ENCODE measurements around the gene BAZ1B. TPM values are rescaled to one million over a fixed set of nuclear protein-coding genes. Genes with fewer than 3 reads are reported as not detected.
"Not testable (repeated sequence)": the region's sequence is repeated elsewhere in the genome, so short reads cannot be mapped to it uniquely, and the experiment has no call there.

Gene BAZ1B
- total RNA-seq, 1 donor from 2014 or later, result 108 TPM

GRCh38 chr7:73431041-73431835 lies 90.9 kb downstream of the BAZ1B start:
- Mint-ChIP-seq H3K27ac (ENCODE audit: unreplicated experiment) (no peak overlapping the region), H3K27me3 (ENCODE audit: unreplicated experiment) (peaks cover 6% of the 10 kb centered on the region), H3K4me1 (ENCODE audit: low read depth, unreplicated experiment) (peaks cover 2% of the 10 kb centered on the region), H3K36me3 (ENCODE audit: unreplicated experiment) (no peaks in the 10 kb centered on the region), H3K4me3 (ENCODE audit: unreplicated experiment) (no peak overlapping the region), H3K9me3 (ENCODE audit: unreplicated experiment) (peaks cover 3% of the 10 kb centered on the region)
- no peak for TF ChIP-seq CTCF (IDR thresholded peaks at IDR 0.05; ENCODE audit: partially characterized antibody, unreplicated experiment)
- no peak for DNase-seq

- not testable (repeated sequence) for H3K27ac Mint-ChIP-seq (ENCODE audit: unreplicated experiment); H3K36me3 Mint-ChIP-seq (ENCODE audit: unreplicated experiment); DNase-seq; H3K9me3 Mint-ChIP-seq (ENCODE audit: unreplicated experiment); H3K4me1 Mint-ChIP-seq (ENCODE audit: low read depth, unreplicated experiment); H3K4me3 Mint-ChIP-seq (ENCODE audit: unreplicated experiment); H3K27me3 Mint-ChIP-seq (ENCODE audit: unreplicated experiment)
Observed at GRCh38 chr7:73430540-73430939, 91.6 kb downstream of the BAZ1B start.

- Mint-ChIP-seq H3K36me3 (ENCODE audit: unreplicated experiment) (no peaks in the 10 kb centered on the region), H3K4me1 (ENCODE audit: low read depth, unreplicated experiment) (no peaks in the 10 kb centered on the region)
Observed at GRCh38 chr7:73429622-73430505, 92.2 kb downstream of the BAZ1B start.

GRCh38 chr7:73429215-73429614 lies 92.9 kb downstream of the BAZ1B start:
- DNase-seq, result peak; percentile 76
- no peak for TF ChIP-seq CTCF (IDR thresholded peaks at IDR 0.05; ENCODE audit: partially characterized antibody, unreplicated experiment)
- H3K9me3 Mint-ChIP-seq (ENCODE audit: unreplicated experiment), result peaks cover 2% of the 10 kb centered on the region
- no peak overlapping the region for H3K4me3 Mint-ChIP-seq (ENCODE audit: unreplicated experiment)
- no peak overlapping the region for H3K27ac Mint-ChIP-seq (ENCODE audit: unreplicated experiment)
- no peaks in the 10 kb centered on the region for H3K36me3 Mint-ChIP-seq (ENCODE audit: unreplicated experiment)
- H3K4me1 Mint-ChIP-seq (ENCODE audit: low read depth, unreplicated experiment), result no peaks in the 10 kb centered on the region
- peaks cover 2% of the 10 kb centered on the region for H3K27me3 Mint-ChIP-seq (ENCODE audit: unreplicated experiment)

More at GRCh38 chr7:73429622-73430505, 92.2 kb downstream of the BAZ1B start:
- DNase-seq, result no peak
- Mint-ChIP-seq H3K9me3 (ENCODE audit: unreplicated experiment) (peaks cover 3% of the 10 kb centered on the region), H3K27ac (ENCODE audit: unreplicated experiment) (no peak overlapping the region), H3K27me3 (ENCODE audit: unreplicated experiment) (peaks cover 5% of the 10 kb centered on the region), H3K4me3 (ENCODE audit: unreplicated experiment) (no peak overlapping the region)
- no peak for TF ChIP-seq CTCF (IDR thresholded peaks at IDR 0.05; ENCODE audit: partially characterized antibody, unreplicated experiment)

GRCh38 chr7:73427902-73428787 lies 93.9 kb downstream of the BAZ1B start:
- no peak overlapping the region for H3K4me3 Mint-ChIP-seq (ENCODE audit: unreplicated experiment)
- no peaks in the 10 kb centered on the region for H3K4me1 Mint-ChIP-seq (ENCODE audit: low read depth, unreplicated experiment)
- DNase-seq, result no peak
- H3K36me3 Mint-ChIP-seq (ENCODE audit: unreplicated experiment), result no peaks in the 10 kb centered on the region
- peaks cover 2% of the 10 kb centered on the region for H3K9me3 Mint-ChIP-seq (ENCODE audit: unreplicated experiment)
- peaks cover 2% of the 10 kb centered on the region for H3K27me3 Mint-ChIP-seq (ENCODE audit: unreplicated experiment)
- H3K27ac Mint-ChIP-seq (ENCODE audit: unreplicated experiment), result no peak overlapping the region
- TF ChIP-seq CTCF (IDR thresholded peaks at IDR 0.05; ENCODE audit: partially characterized antibody, unreplicated experiment), result no peak
